ENCODE results near the gene CXCR3.
A peak's percentile ranks its signal among the peaks of the same experiment; 100 is the strongest.

Gene CXCR3

GRCh38 chrX:71622032-71622575, 3.8 kb upstream of the CXCR3 start:
- Histone ChIP-seq H3K27me3 (ENCODE audit: insufficient read depth, low read depth) (no peaks in the 10 kb centered on the region), H3K36me3 (ENCODE audit: insufficient read depth) (no peaks in the 10 kb centered on the region), H3K79me2 (ENCODE audit: insufficient read depth, low read depth) (no peaks in the 10 kb centered on the region), H3K4me3 (IDR thresholded peaks at IDR 0.05; ENCODE audit: insufficient read depth, low read depth, low read length) (no peak overlapping the region), H3K4me1 (ENCODE audit: low read depth, poor library complexity, severe bottlenecking) (peaks cover 66% of the 10 kb centered on the region), H4K20me1 (ENCODE audit: insufficient read depth) (no peaks in the 10 kb centered on the region), H3K9ac (no peak overlapping the region), H3K27ac (peak overlapping the region; percentile 18; the same call in 1 of the 2 replicates), H3K4me2 (peak overlapping the region; percentile 62; the same call in 1 of the 2 replicates), H2AFZ (ENCODE audit: low read depth) (no peak overlapping the region)
- TF ChIP-seq CTCF (conservative IDR thresholded peaks at IDR 0.05; ENCODE audit: low read depth, low read length) = no peak

DNA sequence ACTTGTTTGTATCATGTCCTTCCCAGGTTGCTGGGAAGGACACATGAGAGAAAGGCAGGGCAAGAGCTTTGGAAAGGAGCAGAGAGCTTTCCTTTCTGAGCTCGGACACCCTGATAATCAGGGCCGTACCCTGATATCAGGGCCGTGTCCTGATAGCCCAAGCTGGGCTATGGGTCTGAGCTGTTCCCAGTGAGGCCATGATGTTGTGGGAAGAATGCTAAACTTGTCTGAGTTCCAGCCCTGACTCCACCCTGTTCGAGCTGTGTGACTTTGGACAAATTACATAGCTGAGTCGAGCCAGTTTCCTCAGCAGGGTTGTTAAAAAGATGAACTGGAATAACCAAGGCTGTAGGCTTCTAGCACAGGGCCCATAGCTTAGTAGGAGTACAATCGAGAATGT, 3.3 kb upstream of the CXCR3 start:
- no peak overlapping the region for H2AFZ ChIP-seq (ENCODE audit: low read depth)
- no peaks in the 10 kb centered on the region for H3K27me3 ChIP-seq (ENCODE audit: insufficient read depth, low read depth)
- H4K20me1 ChIP-seq (ENCODE audit: insufficient read depth) = no peaks in the 10 kb centered on the region
- H3K4me3 ChIP-seq (IDR thresholded peaks at IDR 0.05; ENCODE audit: insufficient read depth, low read depth, low read length) = no peak overlapping the region
- H3K9ac ChIP-seq = no peak overlapping the region
- peaks cover 68% of the 10 kb centered on the region for H3K4me1 ChIP-seq (ENCODE audit: low read depth, poor library complexity, severe bottlenecking)
- no peak overlapping the region for H3K27ac ChIP-seq
- H3K79me2 ChIP-seq (ENCODE audit: insufficient read depth, low read depth) = no peaks in the 10 kb centered on the region
- H3K4me2 ChIP-seq = no peak overlapping the region
- H3K36me3 ChIP-seq (ENCODE audit: insufficient read depth) = no peaks in the 10 kb centered on the region
- TF ChIP-seq CTCF (conservative IDR thresholded peaks at IDR 0.05; ENCODE audit: low read depth, low read length) = no peak

- Histone ChIP-seq H3K9ac (no peak overlapping the region), H3K27me3 (ENCODE audit: insufficient read depth, low read depth) (no peaks in the 10 kb centered on the region), H3K4me3 (IDR thresholded peaks at IDR 0.05; ENCODE audit: insufficient read depth, low read depth, low read length) (no peak overlapping the region), H2AFZ (ENCODE audit: low read depth) (no peak overlapping the region), H3K36me3 (ENCODE audit: insufficient read depth) (no peaks in the 10 kb centered on the region), H3K27ac (no peak overlapping the region), H3K79me2 (ENCODE audit: insufficient read depth, low read depth) (no peaks in the 10 kb centered on the region), H3K4me1 (ENCODE audit: low read depth, poor library complexity, severe bottlenecking) (peaks cover 68% of the 10 kb centered on the region), H3K4me2 (peak overlapping the region; percentile 63; the same call in 1 of the 2 replicates), H4K20me1 (ENCODE audit: insufficient read depth) (no peaks in the 10 kb centered on the region)
- no peak for TF ChIP-seq CTCF (conservative IDR thresholded peaks at IDR 0.05; ENCODE audit: low read depth, low read length)
Measured at GRCh38 chrX:71619986-71620385, 1.7 kb upstream of the CXCR3 start.

- Histone ChIP-seq H3K27me3 (ENCODE audit: insufficient read depth, low read depth) (no peaks in the 10 kb centered on the region), H3K4me3 (IDR thresholded peaks at IDR 0.05; ENCODE audit: insufficient read depth, low read depth, low read length) (no peak overlapping the region), H2AFZ (ENCODE audit: low read depth) (no peak overlapping the region), H3K4me1 (ENCODE audit: low read depth, poor library complexity, severe bottlenecking) (peaks cover 62% of the 10 kb centered on the region), H4K20me1 (ENCODE audit: insufficient read depth) (no peaks in the 10 kb centered on the region), H3K27ac (no peak overlapping the region), H3K4me2 (peak overlapping the region; percentile 63; the same call in 1 of the 2 replicates), H3K9ac (no peak overlapping the region), H3K79me2 (ENCODE audit: insufficient read depth, low read depth) (no peaks in the 10 kb centered on the region), H3K36me3 (ENCODE audit: insufficient read depth) (no peaks in the 10 kb centered on the region)
- no peak for TF ChIP-seq CTCF (conservative IDR thresholded peaks at IDR 0.05; ENCODE audit: low read depth, low read length)
Measured at GRCh38 chrX:71619193-71619592, 882 bp upstream of the CXCR3 start.
